RCC 7860 (cell line): ENCODE results near the gene BNC1.
A peak's percentile ranks its signal among the peaks of the same experiment; 100 is the strongest.

ENCODE experiments used
- DNase-seq: peaks from one replicate; pipeline ENCODE4 v3.0.0-alpha.2; 2015; ENCODE audit warnings: low spot score
- FAIRE-seq: peaks from 2 replicates; lab custom pipeline; 2012; peaks lifted over from hg19 to GRCh38; lab: Jason Lieb, UNC

The BNC1 gene

GRCh38 chr15:83284559-83285283 lies at the start of gene BNC1:
TSS of gene BNC1 (minus strand) at chr15:83284664. CDS start at chr15:83284628, 36 bp downstream.
- FAIRE-seq, result no peak
- DNase-seq, result no peak

GRCh38 chr15:83327041-83327440 lies 42.6 kb upstream of the BNC1 start:
- FAIRE-seq, result no peak
- DNase-seq, result no peak

DNA sequence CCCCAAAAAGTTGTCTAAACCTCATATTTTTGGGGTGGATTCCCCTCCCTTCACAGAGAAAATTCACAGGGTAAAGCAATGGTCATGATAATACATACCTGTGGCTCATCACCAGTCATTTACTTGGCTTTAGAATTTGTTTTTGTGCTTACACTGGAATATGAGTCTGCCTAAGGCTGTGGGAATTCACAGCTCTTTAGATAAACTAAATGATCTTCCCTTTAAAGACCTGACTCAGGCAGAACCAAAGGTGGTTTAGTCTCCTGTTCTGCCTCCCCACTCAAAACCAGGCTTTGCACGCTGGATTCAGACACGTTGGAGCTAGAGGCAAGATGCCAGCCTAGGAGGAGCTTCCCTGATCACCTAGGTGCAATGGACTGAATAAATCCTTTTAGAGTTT lies 40.3 kb upstream of the BNC1 start:
- FAIRE-seq, result no peak
- DNase-seq, result no peak

DNA sequence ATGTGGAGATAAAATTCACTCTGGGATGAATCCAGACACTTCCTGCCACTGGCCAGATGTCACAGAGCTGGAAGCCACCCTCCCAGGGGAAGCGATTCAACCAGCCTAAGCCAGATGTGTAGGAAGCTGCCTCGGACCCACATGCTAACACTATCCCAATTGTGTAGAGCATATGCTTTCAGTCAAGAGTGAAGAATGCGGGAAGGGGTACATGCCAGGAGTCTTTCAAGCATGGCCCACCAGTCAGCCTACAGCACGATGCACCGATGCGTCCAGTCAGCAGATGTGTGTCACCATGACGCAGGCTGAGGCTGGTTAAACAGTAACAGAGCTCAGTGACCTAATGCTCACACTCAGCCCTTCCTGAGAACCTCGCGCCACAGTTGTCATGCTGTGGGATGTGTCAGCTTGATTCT lies 38.8 kb upstream of the BNC1 start:
- FAIRE-seq, result peak; percentile 99
- peak; percentile 100 for DNase-seq

DNA sequence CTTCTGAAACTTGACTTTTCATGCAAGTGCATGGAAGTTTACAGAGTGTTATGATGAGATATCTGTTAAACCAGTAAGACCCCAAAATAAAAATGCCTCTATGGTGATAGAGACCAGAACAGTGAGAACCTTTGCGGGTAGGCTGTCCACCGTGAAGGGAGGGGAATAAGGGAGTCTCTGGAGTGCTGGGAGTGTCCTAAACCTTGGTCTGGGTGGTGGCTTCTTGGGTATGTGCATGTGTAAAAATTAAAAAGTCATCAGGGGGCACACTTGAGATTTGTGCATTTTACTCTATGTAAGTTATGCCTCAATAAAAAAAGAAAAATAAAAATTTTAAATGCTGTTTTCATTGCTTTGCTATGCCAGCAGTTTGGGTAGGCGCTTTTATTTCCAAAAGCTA lies 38.2 kb upstream of the BNC1 start:
- FAIRE-seq, result no peak
- DNase-seq, result no peak

GRCh38 chr15:83322061-83322460 lies 37.6 kb upstream of the BNC1 start:
- DNase-seq, result no peak
- no peak for FAIRE-seq

GRCh38 chr15:83320844-83321243 lies 36.4 kb upstream of the BNC1 start:
- DNase-seq (peak; percentile 72), FAIRE-seq (peak; percentile 58)

DNA sequence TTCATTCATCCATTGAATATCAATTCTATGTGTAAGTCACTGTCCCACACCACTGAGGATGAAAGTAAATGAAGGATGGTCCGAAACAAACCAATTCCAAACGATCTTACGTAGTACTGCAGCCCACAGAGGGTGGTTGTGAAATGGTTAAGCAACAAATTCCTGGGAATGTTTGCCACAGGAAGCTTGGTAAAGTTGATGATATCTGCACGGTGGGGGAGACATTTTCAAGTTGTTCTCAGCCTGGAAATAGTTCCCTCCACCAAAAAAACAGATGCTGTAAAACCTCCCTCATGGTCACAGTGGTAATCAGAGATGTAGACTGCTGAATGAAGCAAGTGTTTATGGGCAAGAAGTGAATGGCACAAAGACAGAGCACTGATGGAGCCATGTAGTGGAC lies 35.9 kb upstream of the BNC1 start:
- peak; percentile 64 for DNase-seq
- FAIRE-seq, result peak; percentile 76

- FAIRE-seq, result no peak
- no peak for DNase-seq
These were observed 35.3 kb upstream of the BNC1 start for GRCh38 chr15:83319771-83320170.

DNA sequence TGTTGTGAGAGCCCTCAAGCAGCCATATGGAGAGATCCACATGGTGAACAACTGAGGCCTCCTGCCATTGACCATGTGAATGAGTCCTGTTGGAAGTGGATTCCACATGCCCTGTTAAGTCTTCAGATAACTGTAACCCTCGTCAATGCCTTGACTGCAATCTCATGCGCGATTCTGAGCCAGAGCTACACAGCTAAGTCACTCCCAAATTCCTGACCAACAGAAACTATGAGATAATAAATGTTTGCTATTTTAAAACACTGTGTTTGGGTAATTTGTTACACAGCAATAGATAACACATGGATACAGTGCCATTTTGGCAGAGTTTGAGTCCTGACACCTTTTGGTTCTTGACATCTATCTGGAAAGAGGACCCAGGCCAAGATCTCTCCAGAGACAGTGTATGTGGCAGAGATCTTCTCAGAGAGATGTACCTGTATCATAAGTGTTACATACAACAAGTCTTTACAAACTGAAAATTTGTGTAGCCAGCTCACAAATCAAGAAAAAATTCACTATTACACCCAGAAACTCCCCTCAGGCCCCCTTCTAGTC lies 34.5 kb upstream of the BNC1 start:
- no peak for DNase-seq
- FAIRE-seq, result no peak

DNA sequence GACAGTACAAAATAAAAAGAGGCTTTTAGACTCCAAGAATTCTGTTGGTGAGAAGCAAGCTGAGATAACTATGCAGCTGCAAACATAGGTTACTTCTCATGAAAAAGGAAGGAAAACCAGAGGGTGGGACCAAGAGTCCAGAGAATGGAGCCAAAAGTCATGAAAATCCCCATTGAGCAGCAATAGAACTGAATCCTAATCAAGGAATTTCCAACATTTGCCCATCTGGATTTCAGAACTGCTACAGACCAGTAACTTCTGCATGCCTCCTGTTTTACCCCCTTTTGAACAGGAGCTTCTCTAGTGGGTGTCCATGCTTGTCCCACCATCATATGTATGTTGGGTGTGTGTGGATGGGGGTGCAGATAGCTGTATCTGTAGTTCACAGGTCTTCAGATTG lies 33.6 kb upstream of the BNC1 start:
- no peak for FAIRE-seq
- DNase-seq, result no peak

GRCh38 chr15:83312071-83312470 lies 27.6 kb upstream of the BNC1 start:
- FAIRE-seq (no peak), DNase-seq (no peak)

DNA sequence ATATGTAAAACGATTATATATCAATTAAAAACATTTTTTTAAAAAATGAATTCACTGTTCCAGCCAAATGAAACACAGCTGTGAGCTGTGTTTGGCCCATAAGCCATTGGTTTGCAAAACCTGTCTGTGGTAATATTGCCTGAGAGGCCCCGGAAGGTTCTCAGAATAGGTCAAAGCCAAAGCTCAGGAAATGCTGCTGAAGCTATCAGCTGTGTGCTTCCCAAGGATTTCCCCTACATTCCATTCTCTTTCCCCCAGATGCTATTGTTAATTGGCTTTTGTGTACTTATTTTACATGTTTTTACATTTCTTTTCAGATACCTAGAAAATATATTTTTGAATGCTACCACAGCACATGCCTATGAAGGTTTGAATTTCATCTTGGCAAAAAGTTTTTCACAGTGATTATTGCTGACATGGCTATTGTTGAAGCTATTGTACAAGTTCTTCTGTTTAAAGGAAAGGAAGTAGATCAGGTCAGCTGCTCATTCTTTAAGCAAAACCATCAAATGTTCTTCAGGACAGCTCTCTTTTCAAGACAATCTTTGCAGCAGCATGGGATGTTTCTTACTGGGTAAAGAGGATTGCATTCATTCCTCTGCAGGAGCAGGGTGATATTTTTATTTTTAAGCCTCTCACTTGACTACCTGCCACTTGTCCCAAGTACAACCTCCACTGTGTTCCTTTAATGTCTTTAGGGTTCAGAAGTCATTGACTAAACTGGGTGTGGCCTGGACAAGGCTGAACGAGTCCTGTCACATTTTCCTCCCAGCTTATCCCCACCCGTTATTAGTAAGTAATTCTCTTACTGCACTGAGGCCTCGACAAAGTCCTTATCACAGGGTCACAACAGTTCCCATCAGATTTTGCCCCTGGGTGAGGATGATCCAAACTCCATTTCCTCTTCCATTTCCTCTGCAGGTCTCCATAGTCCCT lies 26.3 kb upstream of the BNC1 start:
- FAIRE-seq (no peak), DNase-seq (no peak)

GRCh38 chr15:83308671-83309070 lies 24.2 kb upstream of the BNC1 start:
- no peak for FAIRE-seq
- DNase-seq, result no peak

DNA sequence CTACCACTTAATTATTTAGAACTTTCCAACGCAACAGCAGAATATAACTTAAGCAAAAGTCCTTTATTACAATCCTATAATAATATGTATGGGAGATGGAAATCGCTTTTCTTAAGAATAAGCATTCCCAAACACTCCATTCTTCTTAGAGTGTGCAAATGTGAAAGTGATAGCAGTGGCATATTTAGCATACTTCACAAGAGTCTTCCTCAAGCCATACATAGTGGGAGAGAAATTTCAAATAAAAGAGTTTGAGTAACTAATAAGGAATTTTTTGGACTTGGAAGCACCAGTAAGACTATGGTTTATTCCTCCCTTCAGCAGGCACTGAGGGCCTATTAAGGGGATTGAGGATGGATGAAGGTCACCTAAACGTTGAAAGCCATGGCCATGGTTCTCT lies 22.1 kb upstream of the BNC1 start:
- FAIRE-seq (no peak), DNase-seq (no peak)

- DNase-seq (peak; percentile 49), FAIRE-seq (no peak)
These were observed 21.3 kb upstream of the BNC1 start for GRCh38 chr15:83305704-83306291.

- peak; percentile 84 for FAIRE-seq
- peak; percentile 83 for DNase-seq
These were observed 20.6 kb upstream of the BNC1 start for GRCh38 chr15:83304861-83305703.

DNA sequence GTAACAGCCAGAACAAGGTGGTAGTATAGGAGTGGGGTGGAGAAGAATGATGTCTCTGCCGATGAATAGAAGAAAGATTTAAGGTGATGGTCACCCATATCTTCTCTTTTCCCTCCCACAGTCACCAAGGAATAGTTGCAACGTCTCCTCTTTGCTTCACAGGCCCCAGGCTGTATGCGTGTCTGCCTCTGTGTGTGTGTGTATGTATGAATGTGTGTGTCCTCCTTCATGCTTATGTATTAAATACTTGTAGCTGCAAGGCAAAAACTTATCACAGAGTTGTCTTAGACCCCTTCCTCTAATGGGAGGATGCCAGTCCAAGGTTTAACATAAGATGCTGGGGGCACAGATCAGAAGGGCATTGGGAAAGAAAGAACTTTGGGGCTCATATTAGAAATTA lies 19.1 kb upstream of the BNC1 start:
- no peak for DNase-seq
- no peak for FAIRE-seq

DNA sequence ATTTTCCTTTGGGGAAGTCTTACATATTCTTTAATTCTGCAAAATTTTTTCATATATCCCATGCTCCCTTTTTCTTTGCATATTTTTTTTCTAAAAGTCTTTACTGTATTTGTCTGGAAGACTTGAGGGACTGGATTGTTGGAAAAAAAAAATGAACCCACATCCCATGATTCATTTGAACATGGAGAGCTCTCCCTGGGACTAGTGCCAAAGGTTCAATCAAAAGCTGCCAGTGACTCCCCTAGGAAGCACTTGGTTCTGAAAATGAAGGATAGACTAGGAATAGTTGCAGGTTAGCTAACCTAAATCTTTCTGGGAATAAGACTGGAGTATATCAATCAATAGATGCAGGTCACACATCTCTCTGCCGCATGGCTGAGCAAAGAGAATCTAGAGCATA lies 16.4 kb upstream of the BNC1 start:
- peak; percentile 58 for FAIRE-seq
- peak; percentile 41 for DNase-seq

DNA sequence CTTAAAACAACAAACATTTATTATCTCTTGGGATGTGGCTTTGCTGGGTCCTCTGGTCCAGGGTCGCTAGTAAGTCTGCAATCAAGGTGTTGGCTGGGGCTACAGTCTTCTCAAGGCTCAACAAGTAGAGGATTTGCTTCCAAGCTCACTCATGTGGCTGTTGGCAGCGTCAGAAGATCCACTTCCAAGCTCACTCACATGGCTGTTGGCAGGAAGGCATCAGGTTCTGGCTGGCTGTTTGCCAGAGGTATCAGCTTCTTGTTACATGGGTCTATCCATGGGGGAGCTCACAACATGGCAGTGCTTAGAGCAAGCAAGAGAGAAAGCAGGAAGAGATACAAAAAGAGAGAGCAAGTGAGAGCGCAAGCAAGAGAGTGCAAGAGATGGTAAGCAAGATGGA lies 15.0 kb upstream of the BNC1 start:
- DNase-seq (no peak), FAIRE-seq (no peak)
